Right lung (tissue), 10 donors: Measurements from ENCODE around the gene FAM193B. TPM values are rescaled to one million over a fixed set of nuclear protein-coding genes. Genes with fewer than 3 reads are reported as not detected.
A peak's percentile ranks its signal among the peaks of the same experiment; 100 is the strongest.

Experiments used
- DNase-seq, 2 donors: peaks; one replicate each; pipeline ENCODE4 v3.0.0-alpha.2; 2013
- long read RNA-seq, 8 donors: transcript quantifications; one replicate each; lab custom pipeline, GENCODE V29; 2026
- polyA plus RNA-seq, 5 donors: library from polyadenylated mRNA; unstranded; fragments of 120-200 nt; gene quantifications; one replicate each; pipeline versions ENCODE4 v1.2.1 to v1.2.3, GENCODE V29; 2013; ENCODE audit warnings: inconsistent platforms in 1 of 5, low replicate concordance in 1 of 5; ENCODE audit not compliant: insufficient read length in 5 of 5, insufficient read depth in 1 of 5

The FAM193B gene
- 100 to 1,000 TPM in 1 of 5 donors, 10 to 100 TPM in 4; 84.2 to 108 (median 94.9) TPM for polyA plus RNA-seq
- long read RNA-seq, donor 1, transcript FAM193B-204 (4 exons, 1,870 nt) = major isoform, 15 of 19 reads
- long read RNA-seq, donor 1, partial matches to known transcripts = 0 of 19 reads
- long read RNA-seq, donor 1, other reads (novel, unspliced or antisense) = 0 of 19 reads
- long read RNA-seq, donor 2, partial matches to known transcripts = 0 of 2 reads
- long read RNA-seq, donor 2, other reads (novel, unspliced or antisense) = 0 of 2 reads
- long read RNA-seq, donor 3, transcript FAM193B-204 (4 exons, 1,870 nt) = major isoform, 13 of 15 reads
- long read RNA-seq, donor 3, partial matches to known transcripts = 0 of 15 reads
- long read RNA-seq, donor 3, other reads (novel, unspliced or antisense) = 0 of 15 reads
- long read RNA-seq, donor 4, partial matches to known transcripts = 5 of 8 reads
- long read RNA-seq, donor 4, other reads (novel, unspliced or antisense) = 0 of 8 reads
- long read RNA-seq, donor 5, transcript FAM193B-204 (4 exons, 1,870 nt) = major isoform, 6 of 14 reads
- long read RNA-seq, donor 5, partial matches to known transcripts = 5 of 14 reads
- long read RNA-seq, donor 5, other reads (novel, unspliced or antisense) = 0 of 14 reads
- long read RNA-seq, donor 6, transcript FAM193B-204 (4 exons, 1,870 nt) = major isoform, 8 of 31 reads
- long read RNA-seq, donor 6, partial matches to known transcripts = 21 of 31 reads
- long read RNA-seq, donor 6, other reads (novel, unspliced or antisense) = 0 of 31 reads
- long read RNA-seq, donor 7, partial matches to known transcripts = 8 of 15 reads
- long read RNA-seq, donor 7, other reads (novel, unspliced or antisense) = 0 of 15 reads
- long read RNA-seq, donor 8, partial matches to known transcripts = 0 of 3 reads
- long read RNA-seq, donor 8, other reads (novel, unspliced or antisense) = 0 of 3 reads

GRCh38 chr5:177554474-177555111 is at the start of gene FAM193B:
FAM193B (minus strand) TSS chr5:177554563; CDS start chr5:177554458, 105 bp downstream.
- peak; percentile 86 to 88 for DNase-seq

DNA sequence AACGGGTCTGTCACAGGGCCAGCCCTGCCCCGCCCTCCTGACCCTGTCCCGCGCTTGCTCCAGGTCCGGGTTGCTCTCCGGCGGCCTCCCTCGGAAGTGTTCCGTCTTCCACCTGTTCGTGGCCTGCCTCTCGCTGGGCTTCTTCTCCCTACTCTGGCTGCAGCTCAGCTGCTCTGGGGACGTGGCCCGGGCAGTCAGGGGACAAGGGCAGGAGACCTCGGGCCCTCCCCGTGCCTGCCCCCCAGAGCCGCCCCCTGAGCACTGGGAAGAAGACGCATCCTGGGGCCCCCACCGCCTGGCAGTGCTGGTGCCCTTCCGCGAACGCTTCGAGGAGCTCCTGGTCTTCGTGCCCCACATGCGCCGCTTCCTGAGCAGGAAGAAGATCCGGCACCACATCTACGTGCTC is 49.8 kb upstream of the FAM193B start:
- no peak for DNase-seq

DNA sequence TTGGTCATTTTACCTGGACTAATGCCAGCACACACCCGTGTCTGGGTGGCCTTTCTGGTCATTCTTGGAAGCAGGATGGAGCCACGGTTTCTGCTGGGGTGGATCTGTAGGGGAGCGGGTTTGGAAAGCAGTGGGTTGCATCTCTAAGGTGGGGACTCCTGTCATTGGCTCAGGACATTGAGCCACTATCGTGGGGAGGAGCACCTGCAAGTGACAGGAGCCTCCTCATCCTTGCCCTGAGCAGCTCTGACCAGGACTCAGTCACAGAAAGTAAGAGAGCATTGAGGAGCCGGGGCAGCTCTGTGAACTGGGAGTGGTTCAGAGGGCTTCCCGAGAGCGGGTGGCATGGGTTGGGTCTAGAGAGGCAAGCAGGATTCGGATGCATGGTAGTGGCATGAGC is 49.3 kb upstream of the FAM193B start:
- no peak for DNase-seq

DNA sequence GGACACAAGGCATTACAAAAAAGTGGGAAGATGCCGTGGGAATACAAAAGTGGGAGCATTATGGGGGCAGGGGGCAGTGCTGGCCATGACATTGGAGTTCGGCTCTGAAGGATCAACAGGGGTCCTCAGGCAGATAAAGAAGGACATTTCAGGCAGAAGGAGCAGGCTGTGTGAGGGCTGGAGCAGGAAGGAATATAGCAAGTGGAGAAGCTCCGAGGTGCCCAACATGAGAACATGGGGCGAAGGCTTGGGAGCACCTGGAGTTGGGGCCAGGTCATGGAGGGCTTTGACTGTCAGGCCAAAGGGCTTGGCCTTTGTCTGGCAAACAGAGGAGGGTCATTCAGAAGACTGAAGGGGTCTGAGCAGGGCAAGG is 48.1 kb upstream of the FAM193B start:
- no peak for DNase-seq

DNA sequence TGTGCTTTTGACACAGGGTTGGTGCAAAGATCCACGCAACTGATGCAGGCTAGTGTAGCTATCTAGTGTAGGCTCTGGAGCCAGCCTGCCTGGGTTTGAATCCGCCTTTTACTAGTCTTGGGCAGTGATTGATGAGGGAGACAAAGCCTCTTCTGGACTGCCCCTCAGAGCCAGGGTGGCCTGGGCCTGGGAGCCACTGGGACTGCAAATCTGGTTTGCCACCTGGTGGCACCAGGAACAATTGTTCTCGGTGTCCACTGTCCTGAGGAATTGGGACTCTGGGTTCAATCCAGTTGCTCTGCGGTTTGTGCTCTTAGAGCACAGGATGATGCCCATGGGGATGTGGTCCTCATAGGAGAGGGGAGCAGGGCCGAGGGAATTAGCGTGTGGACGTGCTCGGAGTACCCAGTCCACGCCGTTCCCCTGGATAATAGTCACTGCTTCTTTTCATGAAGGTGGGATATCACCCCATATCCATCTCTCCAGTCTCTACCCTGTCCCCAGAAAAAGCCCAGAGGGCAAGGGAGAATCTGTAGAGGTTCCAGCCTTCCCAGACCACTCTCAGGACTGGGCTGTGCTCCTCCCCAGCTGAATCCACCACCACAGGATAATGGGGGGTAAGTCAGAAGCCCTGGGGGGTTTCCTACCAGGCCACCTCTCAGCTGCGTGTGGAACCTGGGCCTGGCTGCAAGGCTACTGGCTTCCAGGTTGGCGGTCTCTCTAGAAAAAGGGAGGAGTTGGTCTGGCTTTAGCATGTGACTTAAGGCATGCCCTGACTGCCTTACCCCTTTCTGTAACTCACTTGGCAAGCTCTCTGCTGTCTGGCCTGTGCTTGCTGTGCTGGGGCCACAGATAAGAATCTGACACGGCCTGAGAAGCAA is 47.5 kb upstream of the FAM193B start:
- DNase-seq = no peak

DNA sequence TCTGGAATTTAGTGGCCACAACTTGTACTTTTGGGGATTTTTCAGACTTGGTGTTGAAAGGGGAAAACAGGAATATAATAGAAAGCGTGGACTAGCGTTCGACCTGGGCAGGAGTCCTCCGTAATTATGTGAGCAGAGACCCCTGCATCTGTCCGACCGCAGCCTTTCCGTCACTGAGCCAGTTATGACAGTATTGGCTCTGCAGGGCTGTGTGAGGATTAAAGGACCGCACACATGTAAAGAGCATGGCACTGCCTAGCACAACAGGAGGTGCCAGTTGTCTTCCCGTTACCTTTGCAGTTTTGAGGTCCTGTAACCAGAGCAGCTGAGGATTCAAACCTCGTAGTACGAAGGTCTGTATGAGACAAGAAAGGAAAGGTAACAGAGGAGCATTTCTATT is 46.8 kb upstream of the FAM193B start:
- DNase-seq = no peak

- peak in 1 of 2 donors; percentile 15 for DNase-seq
Observed at GRCh38 chr5:177600508-177601018, 46.2 kb upstream of the FAM193B start.

DNA sequence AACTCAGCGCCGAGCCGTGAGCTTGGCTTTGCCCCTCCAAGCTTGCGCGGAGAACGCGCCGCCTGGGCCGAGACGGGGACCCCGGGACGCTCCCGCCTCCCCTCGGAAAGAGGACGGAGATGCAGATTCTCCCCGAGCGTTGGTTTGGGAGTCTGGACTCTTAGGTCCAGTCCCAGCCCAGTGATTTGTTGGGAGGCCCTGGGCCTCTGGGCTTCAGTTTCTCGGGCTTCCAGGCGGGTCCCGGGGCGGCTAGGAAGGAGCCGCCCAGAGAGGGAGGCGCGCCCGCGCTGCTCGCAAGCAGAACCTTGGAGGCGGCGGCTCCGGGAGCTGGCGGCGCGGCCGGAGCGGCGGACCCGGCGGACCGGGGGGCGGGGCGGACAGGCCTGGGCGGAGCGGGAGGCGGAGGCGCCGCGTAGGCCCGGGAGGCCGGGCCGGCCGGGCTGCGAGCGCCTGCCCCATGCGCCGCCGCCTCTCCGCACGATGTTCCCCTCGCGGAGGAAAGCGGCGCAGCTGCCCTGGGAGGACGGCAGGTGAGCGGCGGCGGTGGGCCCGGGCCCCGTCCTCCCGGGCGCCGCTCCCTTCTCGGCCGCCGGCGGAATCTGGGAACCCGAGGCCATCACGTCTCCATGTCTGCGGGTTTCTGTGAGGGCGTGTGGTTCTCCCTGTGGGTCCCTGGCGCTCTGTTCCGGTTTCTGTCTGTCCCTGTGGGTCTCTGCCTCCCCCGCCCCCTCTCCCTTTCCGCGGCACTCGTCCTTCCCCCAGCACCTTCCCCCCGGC is 45.6 kb upstream of the FAM193B start, which contains the start of gene B4GALT7:
Gene B4GALT7, plus strand, starts transcription at position 402 of the 777 bp plus-strand sequence. Its CDS starts 79 bp downstream, at position 481.
- peak; percentile 71 to 75 for DNase-seq

GRCh38 chr5:177598477-177598876 is 44.1 kb upstream of the FAM193B start:
- DNase-seq = no peak

GRCh38 chr5:177596775-177597238 is 42.4 kb upstream of the FAM193B start:
- DNase-seq = no peak

DNA sequence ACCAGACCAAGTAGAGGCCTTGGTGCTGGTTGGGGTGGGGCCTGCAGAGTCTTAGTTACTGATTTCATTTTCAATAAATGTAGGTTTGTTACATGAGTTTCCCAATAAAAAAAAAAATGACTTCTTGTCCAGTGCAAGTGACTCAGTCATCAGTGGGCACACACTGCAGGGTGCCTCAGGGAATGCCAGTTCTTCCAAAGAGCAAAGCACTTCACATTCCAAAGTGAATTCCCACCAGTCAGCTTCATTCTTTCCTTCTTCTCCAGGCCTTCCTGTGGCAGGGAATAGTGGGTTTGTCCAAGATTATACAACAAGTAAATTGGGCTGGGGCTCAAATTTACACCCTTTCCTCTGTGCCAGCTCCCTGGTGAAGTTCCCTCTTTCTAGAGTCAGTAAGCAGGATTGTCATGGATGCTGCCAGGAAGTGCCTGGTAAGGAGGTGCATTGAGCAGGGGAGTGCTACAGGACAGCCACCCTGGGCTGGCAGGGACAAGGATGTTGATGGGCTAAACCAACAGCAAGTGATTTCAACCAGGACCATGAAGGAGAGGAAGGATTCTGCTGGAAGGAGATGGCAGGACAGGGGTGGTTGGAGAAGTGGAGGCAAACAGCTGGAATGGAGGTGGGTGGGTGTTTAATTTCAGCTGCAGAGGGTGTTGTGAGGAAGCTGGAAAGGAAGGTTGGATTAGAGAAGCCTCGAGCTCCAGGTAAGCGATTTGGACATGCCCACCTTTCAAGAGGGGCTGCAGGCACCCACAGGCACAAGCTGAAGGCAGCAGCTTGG is 41.8 kb upstream of the FAM193B start:
- no peak for DNase-seq

DNA sequence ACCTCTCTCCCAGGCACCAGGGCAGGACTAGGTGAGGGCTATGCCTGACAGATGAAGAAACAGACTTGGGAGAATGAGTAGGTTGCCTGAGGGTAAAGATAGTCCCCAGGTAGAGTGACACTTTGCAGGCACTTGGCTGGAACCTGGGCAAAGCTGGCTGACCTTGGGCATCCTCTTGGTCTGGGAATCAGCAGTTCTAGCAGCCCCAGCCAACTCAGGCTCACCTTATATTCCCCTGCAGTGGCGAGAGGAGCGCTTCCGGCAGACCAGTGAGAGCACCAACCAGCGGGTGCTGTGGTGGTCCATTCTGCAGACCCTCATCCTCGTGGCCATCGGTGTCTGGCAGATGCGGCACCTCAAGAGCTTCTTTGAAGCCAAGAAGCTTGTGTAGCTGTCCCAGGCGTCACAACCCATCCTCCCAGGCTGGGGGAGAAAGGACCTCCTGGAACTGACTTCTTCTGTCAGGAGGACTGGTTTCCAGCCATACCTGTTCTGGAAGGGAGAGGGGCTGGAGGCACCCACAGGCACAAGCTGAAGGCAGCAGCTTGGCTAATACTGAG is 40.7 kb upstream of the FAM193B start:
- DNase-seq = no peak

DNA sequence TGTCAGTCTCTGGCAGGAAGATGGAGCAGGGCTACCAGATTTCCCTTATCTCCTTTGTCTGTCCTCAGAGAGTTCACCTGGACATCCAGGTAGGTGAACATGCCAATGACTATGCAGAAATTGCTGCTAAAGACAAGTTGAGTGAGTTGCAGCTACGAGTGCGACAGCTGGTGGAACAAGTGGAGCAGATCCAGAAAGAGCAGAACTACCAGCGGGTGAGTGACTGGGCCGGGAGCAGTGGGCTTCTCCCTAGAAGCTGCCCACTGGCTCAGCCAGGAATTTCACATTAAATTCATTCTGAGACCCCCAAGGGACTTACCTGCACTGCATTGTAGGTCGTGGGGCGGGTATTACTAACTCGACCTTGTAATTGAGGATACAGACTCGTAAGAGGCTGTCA is 39.7 kb upstream of the FAM193B start:
- DNase-seq = no peak

- no peak for DNase-seq
Observed at GRCh38 chr5:177593511-177593910, 39.1 kb upstream of the FAM193B start.

DNA sequence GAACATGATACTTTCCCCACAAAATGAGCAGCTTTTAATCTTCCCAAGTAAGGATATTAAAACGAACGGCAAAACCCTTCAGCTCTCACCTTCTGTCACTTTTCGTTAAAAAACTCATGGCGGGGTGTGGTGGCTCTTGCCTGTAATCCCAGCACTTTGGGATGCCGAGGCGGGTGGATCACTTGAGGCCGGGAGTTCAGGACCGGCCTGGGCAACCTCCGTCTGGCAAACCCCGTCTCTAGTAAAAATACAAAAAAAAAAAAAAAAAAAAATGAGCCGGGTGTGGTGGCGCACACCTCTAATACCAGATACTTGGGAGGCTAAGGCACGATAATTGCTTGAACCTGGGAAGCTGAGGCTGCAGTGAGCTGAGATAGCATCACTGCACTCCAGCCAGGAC is 38.5 kb upstream of the FAM193B start:
- no peak for DNase-seq

GRCh38 chr5:177592010-177592834 is 37.9 kb upstream of the FAM193B start, which contains the start of gene TMED9:
TMED9 (plus strand) TSS chr5:177592203; CDS start chr5:177592215, 12 bp downstream.
- DNase-seq = peak; percentile 69 to 73

DNA sequence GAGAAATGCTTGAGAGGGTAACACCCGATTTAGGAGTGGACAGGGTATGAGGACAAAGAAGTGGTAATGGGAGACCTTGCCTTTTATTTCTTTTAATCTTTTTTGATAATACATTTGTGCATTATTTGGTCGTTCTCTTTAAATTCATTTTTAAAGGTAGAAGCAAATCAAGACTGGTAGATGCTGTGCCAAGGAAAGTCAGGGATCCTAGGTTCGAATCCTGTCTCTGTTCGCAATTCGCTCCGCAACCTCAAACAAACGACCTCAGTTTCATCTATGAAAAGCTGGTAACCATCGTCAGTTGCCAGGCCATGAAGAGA is 37.3 kb upstream of the FAM193B start:
- no peak for DNase-seq

- no peak for DNase-seq
Observed at GRCh38 chr5:177590406-177590805, 36.0 kb upstream of the FAM193B start.
